Right atrium auricular region (tissue), 2 donors: ENCODE data around the gene XAB2. TPM values are rescaled to one million over a fixed set of nuclear protein-coding genes. Genes with fewer than 3 reads are reported as not detected.

Source experiments
- DNase-seq: peaks from one replicate; pipeline ENCODE4 v3.0.0-alpha.2; 2019; ENCODE audit warnings: low spot score
- H3K27ac ChIP-seq, 2 donors: fragments of 200-600 bp; sonication (generic); 1 replicate in 1 of 2; 2 replicates in 1 of 2; pipeline ENCODE4 v1.5.1; 2016 to 2019
- H3K27me3 ChIP-seq, 2 donors: fragments of 200-600 bp; sonication (generic); one replicate each; pipeline versions ENCODE4 v1.5.1 to v1.6.0; 2017 to 2019
- H3K36me3 ChIP-seq: fragments of 200-600 bp; sonication (generic); one replicate; pipeline ENCODE4 v1.5.1; 2016
- H3K4me1 ChIP-seq, 2 donors: fragments of 200-600 bp; sonication (generic); one replicate each; pipeline versions ENCODE4 v1.5.1 to v1.6.0; 2017 to 2019
- H3K4me3 ChIP-seq, 2 donors: fragments of 200-600 bp; sonication (generic); 1 replicate in 1 of 2; 2 replicates in 1 of 2; pipeline ENCODE4 v1.5.1; 2017 to 2019; ENCODE audit warnings: mild to moderate bottlenecking in 1 of 2, moderate library complexity in 1 of 2
- H3K9me3 ChIP-seq, 2 donors: fragments of 200-600 bp; sonication (generic); one replicate each; pipeline ENCODE4 v1.5.1; 2019
- CTCF ChIP-seq, 2 donors: fragments of 200-600 bp; sonication (generic); IDR thresholded peaks; one replicate each; pipeline ENCODE4 v1.5.1; 2019; ENCODE audit warnings: antibody characterized with exemption in 2 of 2
- total RNA-seq, 2 donors: library from RNA; depleted of rRNA; stranded (reverse); fragments of >200 nt; gene quantifications; one replicate each; pipeline ENCODE4 v1.1.0, GENCODE V29; 2016

Gene XAB2
- 10 to 100 TPM; 21.5 to 25.9 TPM for total RNA-seq

- H3K36me3 ChIP-seq, result peaks cover 16% of the 10 kb centered on the region
- peak within 1 kb of the TSS; percentile 63 to 85 for H3K27ac ChIP-seq
- H3K4me3 ChIP-seq, result peak within 1 kb of the TSS; percentile 82 to 96
- no peaks in the 10 kb centered on the region for H3K27me3 ChIP-seq
- TF ChIP-seq CTCF (IDR thresholded peaks at IDR 0.05), result no peak
- DNase-seq, result peak; percentile 99
- H3K4me1 ChIP-seq, result peaks cover 0 to 35% of the 10 kb centered on the region in 2 donors
- H3K9me3 ChIP-seq, result no peaks in the 10 kb centered on the region
These were observed at the start of gene XAB2, which contains the start of gene PET100 for GRCh38 chr19:7629347-7630054. XAB2 (minus strand) TSS chr19:7629545; CDS start chr19:7629527, 18 bp downstream. PET100 (plus strand) TSS chr19:7629793; CDS start chr19:7629834, 41 bp downstream.

- no peaks in the 10 kb centered on the region for H3K27me3 ChIP-seq
- TF ChIP-seq CTCF (IDR thresholded peaks at IDR 0.05), result no peak
- no peak for DNase-seq
- H3K4me1 ChIP-seq, result peaks cover 0 to 16% of the 10 kb centered on the region in 2 donors
- H3K9me3 ChIP-seq, result peaks cover 0 to 4% of the 10 kb centered on the region in 2 donors
- H3K4me3 ChIP-seq, result no peak overlapping the region
- H3K27ac ChIP-seq, result no peak overlapping the region
- no peaks in the 10 kb centered on the region for H3K36me3 ChIP-seq
These were observed 48.4 kb upstream of the XAB2 start for GRCh38 chr19:7677669-7678311.

GRCh38 chr19:7676854-7677253, 47.5 kb upstream of the XAB2 start, which contains the start of gene MCEMP1:
MCEMP1 (plus strand) TSS chr19:7677090; CDS start chr19:7677121, 31 bp downstream.
- Histone ChIP-seq H3K9me3 (peaks cover 0 to 4% of the 10 kb centered on the region in 2 donors), H3K27ac (no peak within 1 kb of the TSS), H3K4me3 (no peak within 1 kb of the TSS), H3K36me3 (no peaks in the 10 kb centered on the region), H3K27me3 (no peaks in the 10 kb centered on the region), H3K4me1 (peaks cover 0 to 11% of the 10 kb centered on the region in 2 donors)
- DNase-seq, result no peak
- no peak for TF ChIP-seq CTCF (IDR thresholded peaks at IDR 0.05)

- H3K27ac ChIP-seq, result no peak overlapping the region
- no peak overlapping the region for H3K4me3 ChIP-seq
- no peak for DNase-seq
- no peak for TF ChIP-seq CTCF (IDR thresholded peaks at IDR 0.05)
- H3K4me1 ChIP-seq, result peaks cover 0 to 6% of the 10 kb centered on the region in 2 donors
- H3K9me3 ChIP-seq, result peaks cover 0 to 4% of the 10 kb centered on the region in 2 donors
- no peaks in the 10 kb centered on the region for H3K36me3 ChIP-seq
- H3K27me3 ChIP-seq, result no peaks in the 10 kb centered on the region
These were observed 47.0 kb upstream of the XAB2 start for GRCh38 chr19:7676376-7676775.

GRCh38 chr19:7674010-7675005, 45.0 kb upstream of the XAB2 start:
- H3K27ac ChIP-seq, result no peak overlapping the region
- no peak for TF ChIP-seq CTCF (IDR thresholded peaks at IDR 0.05)
- peak; percentile 75 for DNase-seq
- peaks cover 0 to 4% of the 10 kb centered on the region in 2 donors for H3K9me3 ChIP-seq
- no peaks in the 10 kb centered on the region for H3K4me1 ChIP-seq
- H3K36me3 ChIP-seq, result no peaks in the 10 kb centered on the region
- no peak overlapping the region for H3K4me3 ChIP-seq
- no peaks in the 10 kb centered on the region for H3K27me3 ChIP-seq
